Measurements from ENCODE around the gene KIAA0408.

Gene KIAA0408

GRCh38 chr6:127459231-127459641 lies at the start of gene KIAA0408:
KIAA0408 (minus strand) TSS chr6:127459389; CDS start chr6:127453981, 5,408 bp downstream.
- DNase-seq (ENCODE audit: low spot score), result no peak

- DNase-seq (ENCODE audit: low spot score), result no peak
These were observed 47.7 kb upstream of the KIAA0408 start for GRCh38 chr6:127506894-127507293.

GRCh38 chr6:127503022-127503421 lies 43.8 kb upstream of the KIAA0408 start:
- DNase-seq (ENCODE audit: low spot score), result no peak

- no peak for DNase-seq (ENCODE audit: low spot score)
These were observed 38.2 kb upstream of the KIAA0408 start for GRCh38 chr6:127497410-127497809.

- DNase-seq (ENCODE audit: low spot score), result no peak
These were observed 37.3 kb upstream of the KIAA0408 start for GRCh38 chr6:127496471-127496870.

- no peak for DNase-seq (ENCODE audit: low spot score)
These were observed 35.1 kb upstream of the KIAA0408 start for GRCh38 chr6:127494240-127494767.

GRCh38 chr6:127489248-127489647 lies 30.1 kb upstream of the KIAA0408 start:
- DNase-seq (ENCODE audit: low spot score), result no peak

- no peak for DNase-seq (ENCODE audit: low spot score)
These were observed 27.7 kb upstream of the KIAA0408 start for GRCh38 chr6:127486934-127487333.

- DNase-seq (ENCODE audit: low spot score), result peak; percentile 38
These were observed 25.1 kb upstream of the KIAA0408 start for GRCh38 chr6:127484212-127484863.

- DNase-seq (ENCODE audit: low spot score), result no peak
These were observed 24.3 kb upstream of the KIAA0408 start for GRCh38 chr6:127483399-127484055.

GRCh38 chr6:127482325-127482724 lies 23.1 kb upstream of the KIAA0408 start:
- no peak for DNase-seq (ENCODE audit: low spot score)

GRCh38 chr6:127481628-127482027 lies 22.4 kb upstream of the KIAA0408 start:
- no peak for DNase-seq (ENCODE audit: low spot score)

- DNase-seq (ENCODE audit: low spot score), result no peak
These were observed 21.9 kb upstream of the KIAA0408 start for GRCh38 chr6:127481111-127481510.

GRCh38 chr6:127477658-127478057 lies 18.5 kb upstream of the KIAA0408 start:
- no peak for DNase-seq (ENCODE audit: low spot score)

GRCh38 chr6:127475823-127476176 lies 16.6 kb upstream of the KIAA0408 start:
- DNase-seq (ENCODE audit: low spot score), result no peak

- no peak for DNase-seq (ENCODE audit: low spot score)
These were observed 16.1 kb upstream of the KIAA0408 start for GRCh38 chr6:127475135-127475822.

- peak; percentile 12 for DNase-seq (ENCODE audit: low spot score)
These were observed 12.4 kb upstream of the KIAA0408 start for GRCh38 chr6:127471379-127472255.

GRCh38 chr6:127468936-127469335 lies 9.7 kb upstream of the KIAA0408 start:
- DNase-seq (ENCODE audit: low spot score), result no peak

GRCh38 chr6:127466416-127466815 lies 7.2 kb upstream of the KIAA0408 start:
- no peak for DNase-seq (ENCODE audit: low spot score)

GRCh38 chr6:127464881-127465459 lies 5.8 kb upstream of the KIAA0408 start:
- DNase-seq (ENCODE audit: low spot score), result peak; percentile 61

GRCh38 chr6:127464161-127464880 lies 5.1 kb upstream of the KIAA0408 start:
- no peak for DNase-seq (ENCODE audit: low spot score)

All from NAMALWA (cell line).